Panc1 (cell line): ENCODE measurements around the gene SYNE1. TPM values are rescaled to one million over a fixed set of nuclear protein-coding genes. Genes with fewer than 3 reads are reported as not detected.

Source experiments
- ATAC-seq: fragments of 200-7000 bp; cut with Tn5 transposase; 2 replicates; pipeline ENCODE4 v1.9.1; 2020; ENCODE audit warnings: mild to moderate bottlenecking, moderate library complexity
- BruUV-seq: library from RNA; stranded (reverse); fragments of 400-500 nt; replicated peaks from 2 replicates; lab custom pipeline; 2021; lab: Mats Ljungman, UMichigan
- CTCF ChIA-PET: fragments of 300-600 bp; sonication (Branson Sonifier 250); formaldehyde crosslinking; loops from one replicate; lab custom pipeline; 2022; ENCODE audit warnings: antibody characterized with exemption; lab: Charles Lee
- POLR2A ChIA-PET: fragments of 300-600 bp; sonication (Branson Sonifier 250); formaldehyde crosslinking; loops from one replicate; lab custom pipeline; 2022; ENCODE audit warnings: antibody characterized with exemption; lab: Charles Lee
- DNase-seq: peaks from one replicate; pipeline ENCODE4 v3.0.0-alpha.2; 2010; ENCODE audit warnings: low read depth, low spot score
- H3K27ac ChIP-seq: 2 replicates; pipeline ENCODE4 v1.5.1; 2011; ENCODE audit warnings: mild to moderate bottlenecking, low read length, inconsistent platforms
- H3K27me3 ChIP-seq: fragments of 200-500 bp; sonication (Bioruptor generic); 2 replicates; pipeline ENCODE4 v1.6.0; 2014; ENCODE audit warnings: low read length, inconsistent platforms; ENCODE audit not compliant: control insufficient read depth, insufficient read depth
- H3K36me3 ChIP-seq: fragments of 200-500 bp; sonication (Bioruptor generic); 2 replicates; pipeline ENCODE4 v1.5.1; 2014; ENCODE audit warnings: inconsistent platforms, mild to moderate bottlenecking, low read length, moderate library complexity; ENCODE audit not compliant: control insufficient read depth, insufficient read depth
- H3K4me1 ChIP-seq: 2 replicates; pipeline ENCODE4 v1.5.1; 2011; ENCODE audit warnings: inconsistent platforms, mild to moderate bottlenecking, low read length, moderate library complexity; ENCODE audit not compliant: control insufficient read depth, insufficient read depth
- H3K4me3 ChIP-seq, 2 experiments: 2 replicates each; pipeline ENCODE4 v1.5.1; 2011 to 2012; ENCODE audit warnings: low read depth in 2 of 2, low read length in 2 of 2, mild to moderate bottlenecking in 2 of 2, inconsistent platforms in 1 of 2, moderate library complexity in 1 of 2
- H3K9me3 ChIP-seq: fragments of 200-500 bp; sonication (Bioruptor generic); 2 replicates; pipeline ENCODE4 v1.5.1; 2014; ENCODE audit warnings: low read depth, mild to moderate bottlenecking, inconsistent platforms, low read length, moderate library complexity; ENCODE audit not compliant: control insufficient read depth, insufficient read depth
- CTCF ChIP-seq: fragments of 450-650 bp; IDR thresholded peaks from 2 replicates; pipeline ENCODE4 v1.5.1; 2017; ENCODE audit warnings: mild to moderate bottlenecking
- POLR2AphosphoS5 ChIP-seq: IDR thresholded peaks from 2 replicates; pipeline ENCODE4 v1.6.1; 2012; ENCODE audit warnings: mild to moderate bottlenecking, low read depth, low read length, moderate library complexity
- REST ChIP-seq, 2 experiments: IDR thresholded peaks; 2 replicates each; pipeline ENCODE4 v1.6.1; 2011 to 2012; ENCODE audit warnings: low read depth in 2 of 2, control low read depth in 1 of 2, low read length in 1 of 2, mild to moderate bottlenecking in 1 of 2, moderate library complexity in 1 of 2; ENCODE audit not compliant: insufficient read depth in 1 of 2
- SIN3A ChIP-seq: IDR thresholded peaks from 2 replicates; pipeline ENCODE4 v1.6.1; 2012; ENCODE audit warnings: low read depth, mild to moderate bottlenecking, low read length, moderate library complexity, borderline replicate concordance; ENCODE audit not compliant: insufficient read depth
- TCF7L2 ChIP-seq: IDR thresholded peaks from 2 replicates; pipeline ENCODE4 v1.6.1; 2011; ENCODE audit warnings: mild to moderate bottlenecking, low read depth, low read length, inconsistent platforms
- in situ Hi-C: cut with HindIII; loops from 2 replicates; pipeline ENCODE4 v1.10.0; 2016; ENCODE audit warnings: low sequenced_read_pairs, low pct_unique_long_range_greater_than_20kb
- intact Hi-C: fragments of 100-400 bp; cut with micrococcal nuclease; formaldehyde crosslinking; loops from one replicate; pipeline ENCODE4 v1.10.0; 2022; ENCODE audit not compliant: unreplicated experiment
- total RNA-seq: library from RNA; stranded (reverse); gene quantifications from one replicate; pipeline ENCODE4 v1.2.1, GENCODE V29; 2021; ENCODE audit not compliant: unreplicated experiment

Gene SYNE1
- total RNA-seq, 1 experiment from 2014 or later: 3.2 TPM

GRCh38 chr6:152557502-152557901 is 79.7 kb downstream of the SYNE1 start:
- H3K36me3 ChIP-seq: no peaks in the 10 kb centered on the region
- intact Hi-C loops (no loop called here), in situ Hi-C loops (no loop called here)
- POLR2A ChIA-PET: interaction anchor here (0.6 kb wide), 1 partner anchor 17 kb away, joined by 3 read pairs; no protein-coding TSS in a partner anchor
- CTCF ChIA-PET: no interaction called here
- ATAC-seq: no peak
- H3K27me3 ChIP-seq: no peaks in the 10 kb centered on the region
- H3K27ac ChIP-seq: no peak overlapping the region
- no peak overlapping the region for H3K4me3 ChIP-seq
- H3K4me1 ChIP-seq: no peaks in the 10 kb centered on the region
- no peak for DNase-seq
- no TSS peak for BruUV-seq
- no peaks in the 10 kb centered on the region for H3K9me3 ChIP-seq
- TF ChIP-seq SIN3A (no peak), REST (IDR thresholded peaks at IDR 0.05; ENCODE audit: insufficient read depth in 1 of 2, low read depth in 2 of 2, low read length in 1 of 2) (no peak), TCF7L2 (no peak), POLR2AphosphoS5 (no peak), CTCF (no peak)

- in situ Hi-C loops: no loop called here
- intact Hi-C loops: no loop called here
Observed at GRCh38 chr6:152554851-152555250, 82.3 kb downstream of the SYNE1 start.

More at GRCh38 chr6:152554851-152555250, 82.3 kb downstream of the SYNE1 start:
- no peak for TF ChIP-seq POLR2AphosphoS5
- no peak for TF ChIP-seq SIN3A
- TF ChIP-seq REST (IDR thresholded peaks at IDR 0.05; ENCODE audit: insufficient read depth in 1 of 2, low read depth in 2 of 2, low read length in 1 of 2): no peak
- no peak for TF ChIP-seq CTCF
- no peak for TF ChIP-seq TCF7L2
- H3K36me3 ChIP-seq: no peaks in the 10 kb centered on the region
- no TSS peak for BruUV-seq
- ATAC-seq (no peak), DNase-seq (no peak)
- H3K4me3 ChIP-seq: no peak overlapping the region
- H3K4me1 ChIP-seq: no peaks in the 10 kb centered on the region
- no peaks in the 10 kb centered on the region for H3K27me3 ChIP-seq
- ChIA-PET POLR2A (no interaction called here), CTCF (no interaction called here)
- H3K27ac ChIP-seq: no peak overlapping the region
- no peaks in the 10 kb centered on the region for H3K9me3 ChIP-seq
